ENCODE data around the gene MRPL55. TPM values are rescaled to one million over a fixed set of nuclear protein-coding genes. Genes with fewer than 3 reads are reported as not detected.

Gene MRPL55
- total and polyA plus RNA-seq, 2 of the 13 experiments (the other 11 are each of a cell fraction or from before 2014, with no cell fraction given): 58.6 to 92.9 TPM

GRCh38 chr1:228149406-228150119 is 40.5 kb upstream of the MRPL55 start, which contains the start of gene GJC2 (continued):
- TF ChIP-seq ZNF614 (CRISPR knock-in tag; IDR thresholded peaks at IDR 0.05; ENCODE audit: borderline replicate concordance): no peak
- TF ChIP-seq ATF7 (IDR thresholded peaks at IDR 0.05): no peak
- TF ChIP-seq ATF7 (CRISPR knock-in tag; IDR thresholded peaks at IDR 0.05): no peak
- TF ChIP-seq IRF2 (CRISPR knock-in tag; IDR thresholded peaks at IDR 0.05): no peak
- TF ChIP-seq STAT6 (CRISPR knock-in tag; IDR thresholded peaks at IDR 0.05; ENCODE audit: borderline replicate concordance): no peak
- no peak for TF ChIP-seq NR2F6 (IDR thresholded peaks at IDR 0.05)
- peak; percentile 78 for TF ChIP-seq NR2F6 (CRISPR knock-in tag; IDR thresholded peaks at IDR 0.05)
- TF ChIP-seq YEATS2 (CRISPR knock-in tag; IDR thresholded peaks at IDR 0.05; ENCODE audit: borderline replicate concordance): peak; percentile 37; the same call in 1 of the 2 replicates
- no peak for TF ChIP-seq TOE1 (CRISPR knock-in tag; IDR thresholded peaks at IDR 0.05)
- TF ChIP-seq GABPA (IDR thresholded peaks at IDR 0.05; ENCODE audit: low read depth, low read length): no peak
- TF ChIP-seq GABPA (CRISPR knock-in tag; IDR thresholded peaks at IDR 0.05; ENCODE audit: low read depth): peak; percentile 63
- no peak for TF ChIP-seq MNT (IDR thresholded peaks at IDR 0.05)
- TF ChIP-seq ZNF335 (CRISPR knock-in tag; IDR thresholded peaks at IDR 0.05): no peak
- TF ChIP-seq ZNF563 (CRISPR knock-in tag; IDR thresholded peaks at IDR 0.05): no peak
- no peak for TF ChIP-seq ZNF768 (CRISPR knock-in tag; IDR thresholded peaks at IDR 0.05)
- peak; percentile 61 for TF ChIP-seq ZBTB7B (CRISPR knock-in tag; IDR thresholded peaks at IDR 0.05)
- no peak for TF ChIP-seq KAT2B (IDR thresholded peaks at IDR 0.05; ENCODE audit: borderline replicate concordance, low read depth, low read length)
- TF ChIP-seq ZNF800 (CRISPR knock-in tag; IDR thresholded peaks at IDR 0.05): 0 out of 2 replicates have a peak, but pooled peaks have one; percentile 44
- TF ChIP-seq ZSCAN29 (CRISPR knock-in tag; conservative IDR thresholded peaks at IDR 0.05): no peak
- TF ChIP-seq AKAP8 (CRISPR knock-in tag; IDR thresholded peaks at IDR 0.05): peak; percentile 30; the same call in 1 of the 2 replicates
- TF ChIP-seq CREBL2 (CRISPR knock-in tag; IDR thresholded peaks at IDR 0.05; ENCODE audit: borderline replicate concordance): no peak
- no peak for TF ChIP-seq MIER3 (CRISPR knock-in tag; IDR thresholded peaks at IDR 0.05; ENCODE audit: borderline replicate concordance)
- TF ChIP-seq NCOA5 (CRISPR knock-in tag; IDR thresholded peaks at IDR 0.05): no peak
- TF ChIP-seq CENPBD1 (CRISPR knock-in tag; IDR thresholded peaks at IDR 0.05; ENCODE audit: borderline replicate concordance, low read depth): 0 out of 2 replicates have a peak, but pooled peaks have one; percentile 51
- no peak for TF ChIP-seq SMYD3 (CRISPR knock-in tag; IDR thresholded peaks at IDR 0.05)
- TF ChIP-seq SAFB2 (CRISPR knock-in tag; IDR thresholded peaks at IDR 0.05; ENCODE audit: borderline replicate concordance, low read depth): no peak

Measured in HepG2 (cell line).